WI38 (cell line): ENCODE measurements around the gene KCTD6.

ENCODE experiments used
- H3K4me3 ChIP-seq: 2 replicates; pipeline ENCODE4 v1.5.1; 2011; ENCODE audit warnings: low read depth, mild to moderate bottlenecking, control low read depth, low read length
- CTCF ChIP-seq: IDR thresholded peaks from 2 replicates; pipeline ENCODE4 v1.5.1; 2012; ENCODE audit warnings: low read depth, mild to moderate bottlenecking, control low read depth, low read length

The KCTD6 gene

GRCh38 chr3:58540176-58540858 is 48.4 kb downstream of the KCTD6 start:
- no peak for TF ChIP-seq CTCF
- no peak overlapping the region for H3K4me3 ChIP-seq

GRCh38 chr3:58544541-58544940 is 52.6 kb downstream of the KCTD6 start:
- TF ChIP-seq CTCF = no peak
- no peak overlapping the region for H3K4me3 ChIP-seq

- no peak for TF ChIP-seq CTCF
- no peak overlapping the region for H3K4me3 ChIP-seq
Observed at GRCh38 chr3:58551636-58552180, 59.8 kb downstream of the KCTD6 start.
